DOHH2 (cell line): ENCODE measurements around the gene LYPD3.

Experiments
- H3F3A ChIP-seq: fragments of 200-600 bp; sonication (generic), shearing (Covaris generic); 2 replicates; pipeline ENCODE4 v1.6.0; 2016; ENCODE audit warnings: antibody characterized with exemption, mild to moderate bottlenecking; ENCODE audit not compliant: control insufficient read depth, insufficient read depth
- H3K27ac ChIP-seq: fragments of 200-600 bp; sonication (generic); 2 replicates; pipeline ENCODE4 v1.5.1; 2014; ENCODE audit warnings: low read depth, mild to moderate bottlenecking, low read length, moderate library complexity
- H3K27me3 ChIP-seq: fragments of 200-600 bp; sonication (generic); 2 replicates; pipeline ENCODE4 v1.6.1; 2014; ENCODE audit warnings: mild to moderate bottlenecking, low read length, mixed read lengths; ENCODE audit not compliant: control insufficient read depth
- H3K36me3 ChIP-seq: fragments of 200-600 bp; sonication (generic); 2 replicates; pipeline ENCODE4 v1.6.1; 2014; ENCODE audit warnings: mild to moderate bottlenecking, low read length, moderate library complexity, mixed read lengths; ENCODE audit not compliant: control insufficient read depth
- H3K4me1 ChIP-seq: fragments of 200-600 bp; sonication (generic); 2 replicates; pipeline ENCODE4 v1.6.1; 2014; ENCODE audit warnings: mild to moderate bottlenecking, low read length, mixed read lengths; ENCODE audit not compliant: control insufficient read depth
- H3K4me2 ChIP-seq: fragments of 200-600 bp; sonication (generic); 2 replicates; pipeline ENCODE4 v1.6.0; 2014; ENCODE audit warnings: mild to moderate bottlenecking, low read length, moderate library complexity
- H3K4me3 ChIP-seq: fragments of 200-600 bp; sonication (generic); 2 replicates; pipeline ENCODE4 v1.5.1; 2014; ENCODE audit warnings: mild to moderate bottlenecking, low read length, mixed read lengths
- H3K79me2 ChIP-seq: fragments of 200-600 bp; sonication (generic); 2 replicates; pipeline ENCODE4 v1.6.1; 2014; ENCODE audit warnings: mild to moderate bottlenecking, low read length, mixed read lengths; ENCODE audit not compliant: control insufficient read depth
- H3K9me2 ChIP-seq: fragments of 200-600 bp; sonication (generic); replicated peaks from 2 replicates; pipeline ENCODE4 v1.6.1; 2014; ENCODE audit warnings: mild to moderate bottlenecking, low read length, mixed read lengths; ENCODE audit not compliant: control insufficient read depth
- H3K9me3 ChIP-seq: fragments of 200-600 bp; sonication (generic); 2 replicates; pipeline ENCODE4 v1.6.1; 2014; ENCODE audit warnings: antibody characterized with exemption, low read length, mixed read lengths; ENCODE audit not compliant: control insufficient read depth, insufficient read depth
- H4K20me1 ChIP-seq: fragments of 200-600 bp; sonication (generic); 2 replicates; pipeline ENCODE4 v1.6.0; 2014; ENCODE audit warnings: low read depth, mild to moderate bottlenecking, antibody characterized with exemption, low read length, moderate library complexity; ENCODE audit not compliant: control insufficient read depth, insufficient read depth
- EZH2phosphoT487 ChIP-seq: fragments of 200-600 bp; sonication (generic); IDR thresholded peaks from 2 replicates; pipeline ENCODE4 v1.6.1; 2017; ENCODE audit warnings: borderline replicate concordance, mild to moderate bottlenecking, antibody characterized with exemption, low read length, moderate library complexity, mixed read lengths
- TF ChIP-seq, protein P1 (sequence below): fragments of 200-600 bp; sonication (generic); IDR thresholded peaks from one replicate; pipeline ENCODE4 v1.5.1; 2014; ENCODE audit warnings: antibody characterized with exemption, mild to moderate bottlenecking, low read depth, low read length; ENCODE audit not compliant: poor library complexity, severe bottlenecking

LYPD3 gene

DNA sequence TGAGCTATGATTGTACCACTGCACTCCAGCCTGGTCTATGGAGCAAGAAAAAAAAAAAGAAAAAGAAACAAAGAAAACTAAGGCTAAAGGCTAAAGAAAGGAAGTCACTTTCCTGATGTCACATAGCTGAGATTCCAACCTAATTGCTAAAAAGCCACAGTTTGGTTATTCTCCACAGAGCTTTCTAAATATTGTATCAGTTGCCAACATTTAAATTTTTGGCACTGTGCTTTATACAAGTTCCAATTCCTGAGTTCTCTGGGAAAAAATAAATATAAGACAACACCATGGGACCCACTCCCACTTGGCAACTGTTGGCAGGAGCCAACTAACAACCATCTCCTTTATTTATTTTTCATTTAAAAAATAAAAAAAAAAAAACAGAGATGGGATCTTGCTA is 11.2 kb upstream of the LYPD3 start:
- TF ChIP-seq, protein P1, sequence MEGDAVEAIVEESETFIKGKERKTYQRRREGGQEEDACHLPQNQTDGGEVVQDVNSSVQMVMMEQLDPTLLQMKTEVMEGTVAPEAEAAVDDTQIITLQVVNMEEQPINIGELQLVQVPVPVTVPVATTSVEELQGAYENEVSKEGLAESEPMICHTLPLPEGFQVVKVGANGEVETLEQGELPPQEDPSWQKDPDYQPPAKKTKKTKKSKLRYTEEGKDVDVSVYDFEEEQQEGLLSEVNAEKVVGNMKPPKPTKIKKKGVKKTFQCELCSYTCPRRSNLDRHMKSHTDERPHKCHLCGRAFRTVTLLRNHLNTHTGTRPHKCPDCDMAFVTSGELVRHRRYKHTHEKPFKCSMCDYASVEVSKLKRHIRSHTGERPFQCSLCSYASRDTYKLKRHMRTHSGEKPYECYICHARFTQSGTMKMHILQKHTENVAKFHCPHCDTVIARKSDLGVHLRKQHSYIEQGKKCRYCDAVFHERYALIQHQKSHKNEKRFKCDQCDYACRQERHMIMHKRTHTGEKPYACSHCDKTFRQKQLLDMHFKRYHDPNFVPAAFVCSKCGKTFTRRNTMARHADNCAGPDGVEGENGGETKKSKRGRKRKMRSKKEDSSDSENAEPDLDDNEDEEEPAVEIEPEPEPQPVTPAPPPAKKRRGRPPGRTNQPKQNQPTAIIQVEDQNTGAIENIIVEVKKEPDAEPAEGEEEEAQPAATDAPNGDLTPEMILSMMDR: no peak
- TF ChIP-seq EZH2phosphoT487: no peak
- Histone ChIP-seq H3K36me3 (no peaks in the 10 kb centered on the region), H3K27me3 (no peaks in the 10 kb centered on the region), H3K79me2 (no peaks in the 10 kb centered on the region), H3K4me3 (no peak overlapping the region), H4K20me1 (no peaks in the 10 kb centered on the region), H3K9me3 (no peaks in the 10 kb centered on the region), H3K4me1 (no peaks in the 10 kb centered on the region), H3F3A (no peaks in the 10 kb centered on the region), H3K9me2 (no peaks in the 10 kb centered on the region), H3K4me2 (no peak overlapping the region), H3K27ac (no peak overlapping the region)

DNA sequence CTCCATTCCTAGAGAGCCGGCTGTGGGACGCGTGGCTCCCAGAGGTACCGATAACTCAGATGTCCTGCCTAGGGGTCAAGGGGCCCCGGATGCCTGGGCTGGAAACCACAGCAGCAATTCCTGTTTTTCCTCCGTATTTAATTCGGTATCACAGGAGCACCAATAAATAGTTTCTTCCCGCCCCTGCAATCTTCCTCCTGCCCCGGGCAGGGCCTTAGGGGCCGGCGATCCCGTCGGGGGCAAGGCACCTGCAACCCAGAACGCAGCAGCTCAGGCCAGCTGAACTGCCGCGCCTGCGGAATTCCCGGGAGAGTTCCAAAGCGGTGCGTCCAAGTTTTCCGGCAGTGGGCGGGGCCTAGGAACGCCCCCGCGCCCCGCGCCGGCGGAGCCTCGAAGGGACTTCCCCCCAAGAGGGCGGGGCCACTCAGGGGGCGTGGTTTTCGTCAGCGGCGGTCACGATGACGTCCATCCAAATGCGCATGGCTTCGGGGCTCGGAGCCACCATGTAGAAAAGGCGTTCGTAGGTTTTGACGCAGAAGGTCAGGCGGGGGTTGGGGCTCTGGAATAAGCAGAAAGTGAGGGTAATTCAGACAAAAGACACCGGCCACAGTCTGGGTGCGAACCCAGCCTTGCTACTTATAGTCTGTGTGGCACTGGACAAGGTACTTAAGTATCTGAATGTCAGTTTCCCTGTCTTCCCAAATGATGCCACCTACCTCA is 9.7 kb upstream of the LYPD3 start:
- Histone ChIP-seq H3K4me1 (no peaks in the 10 kb centered on the region), H3F3A (no peaks in the 10 kb centered on the region), H3K9me3 (no peaks in the 10 kb centered on the region), H3K27me3 (no peaks in the 10 kb centered on the region), H4K20me1 (no peaks in the 10 kb centered on the region), H3K4me2 (no peak overlapping the region), H3K79me2 (no peaks in the 10 kb centered on the region), H3K27ac (no peak overlapping the region), H3K4me3 (no peak overlapping the region), H3K9me2 (no peaks in the 10 kb centered on the region), H3K36me3 (no peaks in the 10 kb centered on the region)
- no peak for TF ChIP-seq EZH2phosphoT487
- TF ChIP-seq, protein P1: no peak

DNA sequence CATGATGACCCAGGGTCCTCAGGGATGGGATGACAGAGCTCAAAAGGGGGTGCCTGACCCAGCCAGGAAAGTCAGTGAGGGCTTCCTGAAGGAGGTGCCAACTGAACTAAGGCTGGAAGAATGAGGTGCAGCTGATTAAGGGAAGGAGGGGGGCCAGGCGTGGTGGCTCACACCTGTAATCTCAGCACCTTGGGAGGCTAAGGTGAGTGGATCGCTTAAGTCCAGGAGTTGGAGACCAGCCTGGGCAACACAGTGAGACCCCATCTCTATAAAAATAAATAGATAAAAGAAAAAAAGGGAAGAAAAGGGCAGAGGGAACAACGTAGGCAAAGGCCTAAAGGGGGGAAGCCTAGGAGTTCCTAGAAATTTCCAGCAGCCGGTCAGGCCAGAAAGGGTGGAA is 9.1 kb upstream of the LYPD3 start:
- no peak for TF ChIP-seq EZH2phosphoT487
- TF ChIP-seq, protein P1: no peak
- Histone ChIP-seq H3K79me2 (no peaks in the 10 kb centered on the region), H3K9me2 (no peaks in the 10 kb centered on the region), H3K27ac (no peak overlapping the region), H3K4me3 (no peak overlapping the region), H3K36me3 (no peaks in the 10 kb centered on the region), H3K9me3 (no peaks in the 10 kb centered on the region), H3K27me3 (no peaks in the 10 kb centered on the region), H4K20me1 (no peaks in the 10 kb centered on the region), H3K4me2 (no peak overlapping the region), H3F3A (no peaks in the 10 kb centered on the region), H3K4me1 (no peaks in the 10 kb centered on the region)
